PFSK-1 (cell line): ENCODE data around the gene RGS10.

Experiments used
- FOXP2 ChIP-seq: optimal IDR thresholded peaks from 2 replicates; pipeline ENCODE3; 2011; ENCODE audit warnings: borderline replicate concordance, control low read depth, inconsistent platforms; ENCODE audit not compliant: insufficient read depth; ENCODE audit errors: extremely low read length, extremely low read depth
- POLR2AphosphoS5 ChIP-seq: IDR thresholded peaks from 2 replicates; pipeline ENCODE4 v1.6.1; 2012; ENCODE audit warnings: low read depth, mild to moderate bottlenecking, control low read depth, low read length, moderate library complexity
- SIN3A ChIP-seq: IDR thresholded peaks from 2 replicates; pipeline ENCODE4 v1.6.1; 2012; ENCODE audit warnings: mild to moderate bottlenecking, low read length, moderate library complexity, borderline replicate concordance; ENCODE audit not compliant: insufficient read depth
- TAF1 ChIP-seq: IDR thresholded peaks from 2 replicates; pipeline ENCODE4 v1.6.1; 2012; ENCODE audit warnings: low read length, control low read depth, borderline replicate concordance; ENCODE audit not compliant: insufficient read depth
- TF ChIP-seq, protein P1 (sequence below), 2 experiments: IDR thresholded peaks; 2 replicates each; pipeline versions ENCODE4 v1.6.1 to v1.8.0; 2011 to 2012; ENCODE audit warnings: low read depth in 2 of 2, low read length in 2 of 2, control low read depth in 1 of 2, inconsistent platforms in 1 of 2, mild to moderate bottlenecking in 1 of 2, moderate library complexity in 1 of 2; ENCODE audit not compliant: insufficient read depth in 1 of 2

DNA sequence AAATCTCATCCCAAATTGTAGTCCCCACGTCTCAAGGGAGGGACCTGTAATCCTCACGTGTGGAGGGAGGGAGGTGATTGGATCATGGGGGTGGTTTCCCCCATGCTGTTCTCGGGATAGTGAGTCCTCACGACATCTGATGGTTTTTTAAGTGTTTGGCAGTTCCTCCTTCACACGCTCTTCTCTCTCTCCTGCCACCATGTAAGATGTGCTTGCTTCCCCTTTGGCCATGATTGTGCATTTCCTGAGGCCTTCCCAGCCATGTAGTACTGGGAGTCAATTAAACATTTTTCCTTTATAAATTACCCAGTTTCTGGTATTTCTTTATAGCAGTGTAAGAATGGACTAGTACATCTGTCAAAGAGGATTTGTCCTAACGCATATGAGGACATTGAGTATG, 59.5 kb downstream of the RGS10 start:
- TF ChIP-seq POLR2AphosphoS5 (no peak), SIN3A (no peak), TAF1 (no peak), FOXP2 (no peak)
- TF ChIP-seq, protein P1, sequence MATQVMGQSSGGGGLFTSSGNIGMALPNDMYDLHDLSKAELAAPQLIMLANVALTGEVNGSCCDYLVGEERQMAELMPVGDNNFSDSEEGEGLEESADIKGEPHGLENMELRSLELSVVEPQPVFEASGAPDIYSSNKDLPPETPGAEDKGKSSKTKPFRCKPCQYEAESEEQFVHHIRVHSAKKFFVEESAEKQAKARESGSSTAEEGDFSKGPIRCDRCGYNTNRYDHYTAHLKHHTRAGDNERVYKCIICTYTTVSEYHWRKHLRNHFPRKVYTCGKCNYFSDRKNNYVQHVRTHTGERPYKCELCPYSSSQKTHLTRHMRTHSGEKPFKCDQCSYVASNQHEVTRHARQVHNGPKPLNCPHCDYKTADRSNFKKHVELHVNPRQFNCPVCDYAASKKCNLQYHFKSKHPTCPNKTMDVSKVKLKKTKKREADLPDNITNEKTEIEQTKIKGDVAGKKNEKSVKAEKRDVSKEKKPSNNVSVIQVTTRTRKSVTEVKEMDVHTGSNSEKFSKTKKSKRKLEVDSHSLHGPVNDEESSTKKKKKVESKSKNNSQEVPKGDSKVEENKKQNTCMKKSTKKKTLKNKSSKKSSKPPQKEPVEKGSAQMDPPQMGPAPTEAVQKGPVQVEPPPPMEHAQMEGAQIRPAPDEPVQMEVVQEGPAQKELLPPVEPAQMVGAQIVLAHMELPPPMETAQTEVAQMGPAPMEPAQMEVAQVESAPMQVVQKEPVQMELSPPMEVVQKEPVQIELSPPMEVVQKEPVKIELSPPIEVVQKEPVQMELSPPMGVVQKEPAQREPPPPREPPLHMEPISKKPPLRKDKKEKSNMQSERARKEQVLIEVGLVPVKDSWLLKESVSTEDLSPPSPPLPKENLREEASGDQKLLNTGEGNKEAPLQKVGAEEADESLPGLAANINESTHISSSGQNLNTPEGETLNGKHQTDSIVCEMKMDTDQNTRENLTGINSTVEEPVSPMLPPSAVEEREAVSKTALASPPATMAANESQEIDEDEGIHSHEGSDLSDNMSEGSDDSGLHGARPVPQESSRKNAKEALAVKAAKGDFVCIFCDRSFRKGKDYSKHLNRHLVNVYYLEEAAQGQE (IDR thresholded peaks at IDR 0.05; ENCODE audit: insufficient read depth in 1 of 2, low read depth in 2 of 2, low read length in 2 of 2) = no peak
